Peyer's patch (tissue), 4 donors: ENCODE data around the gene SCO1.

Experiments used
- CTCF ChIP-seq, 6 experiments: fragments of 450-650 bp in 4 of 6; fragments of 200-600 bp in 2 of 6; sonication (generic) in 1 of 6; IDR thresholded peaks; one replicate each; pipeline ENCODE4 v1.5.1; 2017 to 2019; ENCODE audit warnings: antibody characterized with exemption in 6 of 6, mild to moderate bottlenecking in 3 of 6, moderate library complexity in 1 of 6
- POLR2A ChIP-seq, 2 donors: fragments of 450-650 bp; IDR thresholded peaks; one replicate each; pipeline ENCODE4 v1.5.1; 2017; ENCODE audit warnings: antibody characterized with exemption in 2 of 2, mild to moderate bottlenecking in 2 of 2, moderate library complexity in 2 of 2

GRCh38 chr17:10622617-10623485 is 74.5 kb downstream of the SCO1 start:
- TF ChIP-seq POLR2A (IDR thresholded peaks at IDR 0.05) (no peak), CTCF (IDR thresholded peaks at IDR 0.05) (no peak)
